Suppressor macrophage treated with lipopolysaccharide for 4 hours (primary cell): ENCODE results near the gene MOK.
"Not testable (repeated sequence)": the region's sequence is repeated elsewhere in the genome, so short reads cannot be mapped to it uniquely, and the experiment has no call there.

Experiments used
- DNase-seq: peaks from one replicate; pipeline ENCODE4 v3.0.0-alpha.2; 2020

The MOK gene

DNA sequence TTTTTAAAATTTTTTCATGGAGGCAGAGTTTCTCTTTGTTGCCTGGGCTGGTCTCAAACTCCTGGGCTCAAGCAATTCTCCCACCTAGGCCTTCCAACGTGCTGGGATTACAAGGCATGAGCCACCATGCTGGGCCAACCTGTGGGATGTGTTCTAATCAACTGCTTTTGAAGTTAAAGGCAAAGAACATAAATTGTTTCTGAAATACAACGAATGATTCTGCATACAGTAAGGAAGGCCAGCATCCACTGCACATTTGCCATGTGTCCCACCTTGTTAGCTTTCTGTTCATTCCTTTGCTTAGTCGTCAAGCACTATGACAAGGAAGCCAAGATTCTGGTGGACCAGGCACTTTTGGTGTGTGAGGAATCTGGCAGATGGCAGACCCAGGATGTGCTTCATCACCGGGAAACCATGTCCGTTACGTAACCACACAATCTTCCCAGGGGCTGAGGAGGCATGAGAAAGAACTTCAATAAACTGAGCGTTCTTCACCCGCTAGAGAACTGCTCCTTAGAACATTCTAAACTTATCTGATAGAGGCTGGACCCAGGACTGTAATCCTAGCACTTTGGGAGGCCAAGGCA lies 24.5 kb downstream of the MOK start:
- no peak for DNase-seq

DNA sequence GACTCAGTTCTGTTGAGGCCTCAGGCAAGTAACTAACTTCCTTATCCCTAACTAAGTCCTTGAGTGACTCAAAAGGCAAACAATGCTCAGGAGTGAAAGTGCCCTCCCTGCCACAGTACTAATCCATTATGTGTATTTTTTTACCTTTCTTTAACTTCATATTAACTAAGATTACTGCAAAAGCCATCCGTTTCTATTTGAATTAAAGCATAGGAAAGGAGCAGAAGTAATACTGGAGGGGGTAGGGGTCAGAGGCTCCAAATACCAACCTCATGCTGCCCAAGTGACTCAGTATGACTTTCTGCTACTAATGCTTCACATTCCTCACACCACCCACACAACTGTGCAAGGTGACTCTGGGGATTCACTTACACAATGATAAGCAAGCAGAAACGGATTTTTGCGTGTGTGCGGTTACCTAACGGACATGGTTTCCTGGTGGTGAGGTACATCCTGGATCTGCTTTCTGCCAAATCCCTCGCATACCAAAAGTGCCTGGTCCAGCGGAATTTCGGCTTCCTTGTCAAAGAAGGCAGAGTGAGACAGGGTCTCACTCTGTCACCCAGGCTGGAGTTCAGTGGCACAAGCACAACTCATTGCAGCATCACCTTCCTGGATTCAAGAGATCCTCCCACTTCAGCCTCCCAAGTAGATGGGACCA lies 25.1 kb downstream of the MOK start:
- no peak for DNase-seq

DNA sequence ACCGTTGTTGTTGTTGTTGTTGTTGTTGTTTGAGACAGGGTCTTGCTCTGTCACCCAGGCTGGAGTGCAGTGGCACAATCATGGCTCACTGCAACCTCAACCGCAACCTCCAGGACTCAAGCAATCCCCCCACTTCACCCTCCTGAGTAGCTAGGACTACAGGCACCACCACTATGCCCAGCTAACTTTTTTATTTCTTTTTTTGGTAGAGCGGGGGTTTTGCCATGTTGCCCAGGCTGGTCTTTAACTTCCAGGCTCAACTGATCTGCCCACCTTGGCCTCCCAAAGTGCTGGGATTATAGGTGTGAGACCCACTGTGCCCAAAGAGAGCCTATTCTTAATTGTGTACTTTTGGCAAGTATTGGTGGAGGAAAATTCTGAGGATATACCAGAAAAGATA lies 25.7 kb downstream of the MOK start:
- DNase-seq = no peak

DNA sequence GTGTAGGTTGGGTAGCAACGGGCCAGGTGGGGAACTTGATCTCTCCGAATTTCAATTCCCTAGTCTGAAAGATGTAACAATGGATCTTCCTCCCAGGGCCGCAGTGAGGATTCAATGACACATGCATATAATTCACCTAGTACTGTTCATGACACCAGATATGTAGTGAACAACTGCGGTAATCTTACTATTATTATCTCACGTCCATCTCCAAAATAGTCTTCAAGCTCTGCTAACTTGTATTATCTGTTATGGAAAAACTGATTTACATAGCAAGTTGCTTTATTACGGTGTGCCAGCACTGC lies 26.4 kb downstream of the MOK start:
- no peak for DNase-seq

DNA sequence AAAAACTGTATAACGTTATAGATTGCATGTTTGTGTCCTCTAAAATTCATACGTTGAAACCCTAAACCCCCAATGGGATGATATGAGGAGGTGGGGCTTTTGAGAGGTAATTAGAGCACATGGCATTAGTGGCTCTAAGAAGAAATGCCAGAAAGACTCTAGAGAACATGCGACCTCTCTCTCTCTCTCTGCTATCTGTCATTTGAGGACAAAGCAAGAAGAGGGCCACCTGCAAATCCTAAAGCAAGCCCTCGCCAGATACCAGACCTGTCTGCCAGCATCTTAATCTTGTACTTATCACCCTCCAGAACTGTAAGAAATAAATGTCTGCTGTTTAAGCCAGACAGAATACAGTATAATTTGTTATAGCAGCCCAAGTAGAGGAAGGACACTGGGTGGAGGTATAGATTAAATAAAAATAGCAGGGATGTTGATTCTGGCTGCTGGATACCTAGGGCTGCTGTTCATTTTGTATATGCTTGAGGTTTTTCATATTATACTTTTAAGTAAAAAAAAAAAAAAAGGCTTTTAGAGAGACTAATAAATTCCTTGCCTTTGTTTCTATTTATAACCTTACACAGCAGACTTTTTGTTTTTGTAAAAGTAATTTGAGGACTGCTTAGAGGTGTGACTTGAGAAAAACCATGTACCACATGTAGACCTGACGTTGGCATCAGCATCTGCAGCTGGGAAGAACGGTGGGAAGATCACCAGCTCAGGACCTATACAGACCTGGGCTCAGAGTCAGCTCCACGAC lies 26.9 kb downstream of the MOK start:
- DNase-seq = no peak

DNA sequence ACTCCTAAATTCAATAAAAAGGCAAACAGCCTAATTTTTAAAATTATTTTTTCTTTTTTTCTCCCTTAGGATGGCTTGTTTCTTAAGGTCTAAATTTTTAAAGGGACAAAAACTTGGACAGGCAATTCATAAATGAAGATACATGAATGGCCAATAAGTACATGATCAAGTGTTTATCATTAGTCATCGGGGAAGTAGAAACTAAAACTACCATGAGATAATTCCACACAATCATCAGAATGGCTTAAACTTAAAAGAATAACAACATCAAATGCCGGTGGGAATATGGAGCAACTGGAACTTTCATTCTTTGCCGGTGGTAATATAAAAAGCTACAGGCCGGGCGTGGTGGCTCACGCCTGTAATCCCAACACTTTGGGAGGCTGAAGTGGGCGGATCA lies 29.1 kb downstream of the MOK start:
- peak; percentile 12 for DNase-seq

DNA sequence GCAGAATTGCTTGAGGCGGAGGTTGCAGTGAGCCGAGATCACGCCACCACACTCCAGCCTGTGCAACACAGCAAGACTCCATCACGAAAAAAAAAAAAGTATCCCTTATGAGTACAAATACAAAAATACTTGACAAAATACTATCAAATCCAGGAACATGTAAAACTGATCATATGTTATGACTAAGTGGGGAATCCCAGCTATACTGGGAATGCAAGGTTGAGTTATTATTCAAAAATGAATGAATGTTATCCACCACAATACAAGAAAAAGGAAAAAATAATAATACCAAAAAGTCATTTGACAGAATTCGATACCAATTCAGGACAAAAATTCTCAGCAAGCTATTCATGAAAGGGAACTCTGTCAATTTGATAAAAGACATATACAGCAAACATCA lies 32.6 kb downstream of the MOK start:
- no peak for DNase-seq

DNA sequence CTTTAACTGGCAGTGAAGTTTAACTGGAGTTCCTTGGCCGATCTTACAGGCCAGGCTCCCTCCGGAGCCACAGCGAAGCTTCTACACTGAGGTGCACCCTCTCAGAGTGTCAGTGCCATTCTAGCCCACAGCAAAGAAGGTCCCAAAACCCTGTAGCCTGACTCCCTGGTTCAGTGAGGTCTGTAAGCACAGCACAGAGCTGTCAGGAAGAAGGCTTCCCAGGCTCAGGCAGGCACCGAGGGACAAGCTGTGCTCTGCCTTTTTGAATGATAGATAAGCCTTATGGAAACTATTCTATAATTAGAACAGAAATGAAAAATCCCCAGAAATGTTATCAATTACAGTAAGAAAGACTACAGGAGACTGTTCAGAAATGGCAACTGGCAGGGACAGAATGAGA lies 40.2 kb downstream of the MOK start:
- DNase-seq = no peak

DNA sequence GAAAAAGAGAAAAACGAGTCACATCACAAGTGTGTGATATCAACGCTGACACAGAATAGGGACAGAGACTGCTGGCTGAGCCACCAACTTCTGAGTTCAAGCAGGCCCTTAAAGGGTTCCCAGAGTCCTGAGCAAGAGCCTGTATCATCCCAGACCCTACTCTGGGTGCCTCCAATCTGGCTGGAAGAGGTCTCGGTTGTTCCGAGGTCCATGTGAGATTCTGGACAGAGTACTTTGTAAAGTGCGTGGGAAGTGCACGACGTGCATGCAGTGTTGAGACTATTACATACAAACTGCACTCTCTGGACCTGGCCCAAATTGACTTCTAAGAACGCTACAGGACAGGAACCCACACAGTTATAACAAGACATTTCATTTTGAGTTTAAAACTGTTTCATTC lies 40.6 kb downstream of the MOK start:
- no peak for DNase-seq

DNA sequence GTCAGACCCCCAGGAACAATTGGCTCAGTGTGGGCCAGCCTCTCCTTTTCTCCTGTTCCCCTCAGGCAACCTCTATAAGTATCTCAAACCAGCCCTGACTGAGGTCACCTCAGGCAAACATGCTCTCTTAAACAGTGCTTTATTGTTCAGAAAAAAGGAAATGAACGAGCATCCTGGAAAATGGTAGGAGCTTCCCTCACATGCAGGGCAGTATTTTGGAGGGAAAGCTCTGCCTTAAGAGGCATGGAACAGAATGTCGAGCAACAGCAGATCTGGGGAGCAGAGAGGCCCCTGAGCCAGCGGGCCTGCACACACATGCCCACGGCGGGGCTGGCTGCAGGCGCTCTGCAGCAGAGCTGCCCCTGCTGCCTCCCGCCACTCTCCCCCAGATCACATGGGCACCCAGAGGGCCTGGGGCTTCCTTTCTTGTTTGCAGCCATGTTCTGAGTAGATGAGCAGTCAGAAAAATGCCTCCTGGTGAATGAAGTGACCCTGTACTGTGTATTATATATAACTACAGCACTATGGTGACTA lies 42.0 kb downstream of the MOK start:
- no peak for DNase-seq

DNA sequence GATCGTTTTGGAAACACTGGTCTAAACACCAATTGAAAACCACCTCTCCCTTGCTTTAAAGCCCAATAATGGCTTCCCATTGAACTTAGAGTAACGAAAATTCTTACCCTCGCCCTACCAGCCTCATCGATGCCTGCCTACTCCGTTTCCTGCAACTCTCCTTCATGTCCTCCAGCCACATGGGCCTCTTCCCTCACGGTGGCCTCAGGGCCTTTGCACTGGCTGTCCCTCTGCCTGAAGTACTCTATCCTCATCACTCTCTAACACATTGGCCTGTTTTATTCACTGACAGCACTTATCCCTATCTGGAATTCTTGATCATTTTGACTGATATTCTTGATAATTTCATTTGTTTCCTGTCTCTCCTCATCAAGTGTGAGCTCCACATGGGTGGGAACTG lies 46.8 kb downstream of the MOK start:
- no peak for DNase-seq

DNA sequence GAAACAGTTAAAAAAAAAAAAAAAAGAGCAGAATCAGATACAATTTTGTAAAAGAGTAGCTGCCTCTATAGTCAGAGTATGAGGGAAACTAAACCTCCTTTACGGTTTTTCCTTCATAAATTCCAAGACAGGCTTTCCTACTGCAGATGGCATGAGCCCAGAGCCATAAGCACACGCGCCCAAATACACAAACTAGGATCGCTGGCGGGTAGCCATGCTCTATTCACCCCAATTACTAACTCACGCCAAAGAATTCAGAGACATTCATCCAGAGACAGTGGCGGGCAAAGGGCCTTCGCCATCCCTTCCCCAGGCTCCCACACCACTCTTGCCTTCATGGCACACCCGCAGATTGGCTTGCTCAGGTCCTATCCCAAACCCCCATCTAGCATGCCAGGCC lies 48.2 kb downstream of the MOK start:
- DNase-seq = no peak

DNA sequence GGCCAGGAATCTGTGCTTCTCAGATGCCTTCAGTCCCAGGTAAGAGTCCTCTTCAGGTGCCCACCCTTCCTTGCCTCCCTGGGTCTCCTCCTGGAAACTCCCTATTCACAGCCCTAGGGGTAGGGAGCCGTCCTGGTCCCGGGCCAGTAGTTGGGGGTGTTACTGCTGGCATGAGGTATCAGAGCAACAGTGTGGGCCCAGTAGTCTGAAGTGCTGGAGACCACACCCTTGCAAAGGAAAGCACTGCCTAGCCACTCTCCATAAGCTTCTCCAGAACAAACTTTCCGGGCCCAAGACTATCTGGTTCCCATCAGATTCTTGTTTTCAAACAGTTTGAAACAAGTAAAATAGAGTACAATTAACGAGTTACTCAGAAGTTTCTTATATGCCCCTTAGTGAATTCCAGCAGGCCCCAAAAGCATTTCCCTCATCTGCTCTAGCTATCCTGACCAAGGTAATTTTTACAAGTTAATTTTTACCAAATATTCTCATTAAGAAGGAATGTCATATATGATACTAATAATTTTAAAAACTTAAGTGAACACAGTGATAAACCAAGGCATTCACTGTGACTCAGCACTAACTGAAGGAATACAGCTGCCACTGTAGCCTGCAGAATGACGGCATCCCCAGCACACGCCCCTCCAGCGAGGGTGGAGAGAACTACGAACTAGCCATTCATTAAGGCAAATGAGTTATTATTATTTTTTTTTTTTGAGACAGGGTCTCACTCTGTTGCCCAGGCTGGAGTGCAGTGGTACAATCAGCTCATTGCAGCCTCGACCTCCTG lies 49.4 kb downstream of the MOK start:
- DNase-seq = no peak

DNA sequence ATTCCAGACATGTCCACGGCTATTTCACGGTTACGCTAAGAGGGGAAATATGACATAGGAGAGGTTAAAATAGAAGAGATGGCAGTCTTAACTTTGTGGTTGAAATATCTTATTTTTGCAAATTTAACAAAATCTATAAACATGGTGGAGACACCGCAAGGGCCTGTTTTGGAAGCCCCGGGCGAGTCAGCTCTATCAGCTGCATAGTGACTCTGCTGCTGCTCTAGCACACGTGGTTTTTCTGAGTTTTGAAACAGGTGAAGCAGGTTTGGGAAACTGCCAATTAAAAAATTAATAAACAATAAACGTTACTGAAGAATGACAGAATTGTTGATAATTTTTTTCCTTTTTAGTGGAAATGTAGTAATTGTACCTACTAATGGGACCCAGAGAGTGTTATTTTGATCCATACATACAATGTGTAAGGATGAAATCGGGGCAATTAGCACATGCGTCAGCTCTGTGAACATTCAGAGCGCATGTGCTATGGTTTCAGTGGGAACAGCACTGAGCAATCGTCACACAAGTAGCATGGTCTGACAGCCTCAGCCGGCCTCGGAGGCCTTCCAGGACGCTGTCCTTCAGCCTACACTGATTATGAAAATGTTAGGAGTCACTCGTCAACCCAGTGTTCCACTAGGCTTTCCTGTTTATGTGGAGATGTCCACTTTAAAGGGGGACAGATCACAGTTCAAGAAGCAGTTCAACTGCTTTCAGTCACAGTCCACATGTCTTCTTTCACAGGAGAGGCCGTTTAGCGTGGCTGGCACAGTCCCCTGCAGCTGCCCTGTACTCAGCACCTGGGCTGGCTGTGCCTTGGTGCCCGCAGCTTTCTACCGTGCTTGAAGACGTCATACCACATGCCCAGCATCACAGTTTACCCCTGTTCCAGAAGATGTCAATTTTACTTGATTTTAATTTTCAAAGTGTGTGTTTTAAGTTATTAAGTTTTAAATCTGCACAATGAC lies 51.8 kb downstream of the MOK start:
- DNase-seq = no peak

DNA sequence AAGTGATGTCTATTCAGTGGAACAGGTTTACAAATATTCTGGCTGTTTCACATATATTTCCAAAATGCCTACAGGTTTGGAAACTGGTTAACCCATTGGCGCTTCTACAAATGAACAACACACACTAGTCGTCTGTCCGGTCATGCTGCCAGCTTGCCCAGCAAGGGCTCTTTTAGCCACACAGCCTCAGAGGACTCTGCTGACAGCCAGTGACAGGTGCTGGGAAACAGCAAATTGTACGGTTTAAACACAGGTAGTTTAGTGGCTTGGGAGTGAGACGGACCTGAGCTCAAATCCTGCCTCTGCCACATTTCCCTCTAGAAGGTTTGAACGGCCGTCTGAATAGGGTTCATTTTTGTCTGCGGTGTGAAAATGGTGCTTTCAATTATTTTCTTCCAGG lies 53.8 kb downstream of the MOK start:
- no peak for DNase-seq

DNA sequence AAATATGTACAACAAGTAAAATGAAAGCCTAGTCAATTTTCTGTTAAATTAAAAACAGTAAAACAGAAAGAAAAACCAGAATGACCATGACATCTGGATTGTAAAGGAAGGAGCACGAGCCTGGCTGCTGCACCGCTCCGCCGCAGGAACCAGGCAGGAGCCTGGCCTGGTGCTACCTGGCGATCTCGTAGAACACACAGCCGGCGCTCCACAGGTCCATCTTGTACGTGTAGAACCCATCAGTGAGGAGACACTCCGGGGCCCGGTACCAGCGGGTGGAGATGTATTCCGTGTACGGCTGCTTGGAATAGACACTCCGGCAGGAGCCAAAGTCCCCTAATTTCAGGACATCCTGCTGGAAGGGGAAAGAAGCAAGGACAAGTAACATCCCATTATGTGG lies 54.3 kb downstream of the MOK start:
- DNase-seq = no peak

DNA sequence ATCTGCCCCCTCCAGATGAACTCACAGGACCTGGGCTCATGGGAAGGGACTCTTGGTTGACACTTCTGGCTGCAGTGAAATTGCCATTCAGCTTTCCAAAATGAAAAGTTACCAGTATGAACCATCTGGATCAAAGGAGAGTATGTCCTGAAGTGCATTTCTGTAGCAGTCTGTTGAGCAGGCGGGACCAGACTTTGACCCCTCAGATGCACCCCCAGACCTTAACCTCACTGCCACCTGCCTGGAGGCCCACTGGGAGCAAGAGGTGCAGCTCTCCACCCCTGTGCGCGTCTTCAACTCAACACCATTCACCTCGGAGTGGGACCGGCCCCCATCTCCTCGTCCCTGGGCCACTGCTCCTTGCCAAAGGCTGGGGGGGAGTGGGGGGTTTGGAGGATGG lies 55.0 kb downstream of the MOK start:
- DNase-seq = no peak

DNA sequence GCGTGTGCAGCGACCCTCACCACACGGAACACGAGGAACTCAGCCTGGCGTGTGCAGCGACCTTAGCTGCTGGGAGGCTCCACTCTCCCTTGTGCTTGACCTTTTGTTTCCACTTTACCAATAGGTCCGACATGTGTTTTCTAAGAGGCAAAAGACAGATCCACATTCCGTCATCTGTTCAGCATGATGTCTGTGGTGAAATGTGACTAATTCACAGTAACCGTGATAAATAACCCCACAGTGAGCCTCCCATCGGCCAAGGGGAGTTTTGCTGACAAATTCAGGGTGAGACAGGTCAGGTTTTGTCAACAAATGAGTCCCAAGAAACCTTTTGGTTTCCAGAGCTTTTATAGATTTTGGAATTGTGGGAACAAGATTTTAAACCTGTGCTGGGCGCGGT lies 55.9 kb downstream of the MOK start:
- DNase-seq = no peak

DNA sequence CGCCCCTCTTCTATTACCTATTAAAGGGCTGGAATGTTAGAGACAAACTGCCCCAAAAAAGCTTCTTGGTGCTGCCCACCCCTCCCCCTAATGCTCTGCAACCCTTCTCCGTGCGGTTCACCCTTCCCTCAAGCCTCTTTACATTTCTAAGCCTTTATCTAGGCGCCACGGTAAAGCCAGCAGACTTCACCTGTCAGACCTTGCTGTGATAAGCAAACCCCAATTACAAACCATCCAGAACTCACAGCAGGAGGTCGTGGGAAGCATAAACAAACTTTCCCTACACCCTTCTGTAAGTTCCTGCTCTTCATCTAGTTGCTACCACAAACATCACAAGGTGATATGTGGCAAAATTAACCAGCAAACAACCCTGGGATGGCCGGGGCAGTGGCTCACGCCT lies 56.8 kb downstream of the MOK start:
- no peak for DNase-seq

DNA sequence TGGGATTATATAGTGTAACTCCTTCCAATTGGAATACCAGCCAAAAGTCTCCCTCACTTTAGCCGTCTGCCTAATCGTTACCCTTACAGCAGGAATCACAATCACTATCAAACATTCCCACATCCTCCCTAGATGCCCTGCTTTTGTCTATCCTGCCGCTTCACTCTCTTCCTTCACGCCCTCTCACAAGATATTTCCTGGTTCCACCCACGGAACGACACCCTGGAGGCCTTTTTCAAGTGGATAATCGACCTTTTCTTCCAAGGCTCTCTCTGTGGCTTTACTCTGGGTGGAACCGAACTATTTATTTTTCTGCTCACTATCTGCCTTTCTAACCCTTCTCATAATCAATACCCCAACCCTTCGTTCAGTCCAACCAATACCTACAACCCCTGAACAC lies 58.9 kb downstream of the MOK start:
- no peak for DNase-seq

DNA sequence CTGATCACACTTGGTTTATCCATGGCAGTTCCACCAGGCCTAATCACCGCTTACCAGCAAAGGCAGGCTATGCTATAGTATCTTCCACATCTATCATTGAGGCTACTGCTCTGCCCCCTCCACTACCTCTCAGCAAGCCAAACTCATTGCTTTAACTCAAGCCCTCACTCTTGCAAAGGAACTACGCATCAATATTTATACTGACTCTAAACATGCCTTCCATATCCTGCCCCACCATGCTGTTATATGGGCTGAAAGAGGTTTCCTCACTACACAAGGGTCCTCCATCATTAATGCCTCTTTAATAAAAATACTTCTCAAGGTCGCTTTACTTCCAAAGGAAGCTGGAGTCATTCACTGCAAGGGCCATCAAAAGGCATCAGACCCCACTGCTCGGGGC lies 61.2 kb downstream of the MOK start:
- not testable (repeated sequence) for DNase-seq

DNA sequence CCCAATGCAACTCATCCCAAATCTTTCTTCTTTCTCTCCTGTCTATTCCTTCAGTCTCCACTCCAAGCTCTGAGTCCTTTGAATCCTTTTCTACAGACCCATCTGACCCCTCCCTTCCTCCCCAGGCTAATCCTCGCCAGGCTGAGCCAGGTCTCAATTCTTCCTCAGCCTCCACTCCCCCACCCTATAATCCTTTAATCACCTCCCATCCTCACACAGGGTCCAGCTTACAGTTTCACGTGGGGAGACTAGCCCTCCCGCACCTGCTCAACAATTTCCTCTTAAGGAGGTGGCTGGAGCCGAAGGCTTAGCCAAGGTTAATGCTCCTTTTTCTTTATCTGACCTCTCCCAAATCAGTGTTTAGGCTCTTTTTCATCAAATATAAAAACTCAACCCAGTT lies 63.8 kb downstream of the MOK start:
- no peak for DNase-seq

DNA sequence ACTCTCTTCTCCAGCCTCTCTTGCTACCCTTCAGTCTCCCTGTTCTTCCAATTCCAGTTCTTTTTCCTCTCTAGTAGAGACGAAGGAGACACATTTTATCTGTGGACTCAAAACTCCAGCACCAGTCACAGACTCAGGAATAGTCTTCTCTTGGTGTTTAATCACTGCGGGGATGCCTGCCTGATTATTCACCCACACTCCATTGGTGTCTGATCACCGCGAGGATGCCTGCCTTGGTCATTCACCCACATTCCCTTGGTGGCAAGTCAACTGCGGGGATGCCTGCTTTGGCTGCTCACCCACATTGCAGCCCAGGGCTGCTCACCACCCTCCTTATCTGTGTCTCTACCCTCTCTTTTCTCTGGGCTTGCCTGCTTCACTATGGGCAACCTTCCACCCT lies 64.5 kb downstream of the MOK start:
- not testable (repeated sequence) for DNase-seq
